ENCODE results near the gene CSRNP3. TPM values are rescaled to one million over a fixed set of nuclear protein-coding genes. Genes with fewer than 3 reads are reported as not detected.

Gene CSRNP3
- total and polyA plus RNA-seq, 12 donors: 0.77 to 9.4 (median 4.7) TPM

- intact Hi-C loops (cut with DNase I): loop anchor here in 2 of 10 donors (10.0 kb wide), 2 partner anchors 92 to 102 kb away; no protein-coding TSS in a partner anchor
- Histone ChIP-seq H3K36me3 (no peaks in the 10 kb centered on the region), H3K27me3 (no peaks in the 10 kb centered on the region), H3K4me1 (peaks cover 0 to 38% (median 16%) of the 10 kb centered on the region in 9 donors), H3K4me3 (no peak overlapping the region), H3K9me3 (no peaks in the 10 kb centered on the region), H3K27ac (no peak overlapping the region)
- 45 to 54% methylated on average over 3 of the region's 3 CpGs for WGBS, 2 donors
- TF ChIP-seq CTCF (IDR thresholded peaks at IDR 0.05): no peak
- DNase-seq: no peak
- ATAC-seq: no peak
These were observed 3.4 kb downstream of the CSRNP3 start for GRCh38 chr2:165472922-165473321.

- Histone ChIP-seq H3K27ac (no peak overlapping the region), H3K27me3 (no peaks in the 10 kb centered on the region), H3K36me3 (no peaks in the 10 kb centered on the region), H3K4me1 (peaks cover 0 to 38% (median 16%) of the 10 kb centered on the region in 9 donors), H3K9me3 (no peaks in the 10 kb centered on the region), H3K4me3 (no peak overlapping the region)
- TF ChIP-seq CTCF (IDR thresholded peaks at IDR 0.05): no peak
- DNase-seq (no peak), ATAC-seq (no peak)
- intact Hi-C loops (cut with DNase I): loop anchor here in 2 of 10 donors (10.0 kb wide), 2 partner anchors 90 to 100 kb away; no protein-coding TSS in a partner anchor
- 77 to 86% methylated on average over 3 of the region's 3 CpGs for whole genome bisulfite sequencing, 2 donors
These were observed 5.2 kb downstream of the CSRNP3 start for GRCh38 chr2:165474619-165475276.

GRCh38 chr2:165475277-165476004 is 5.9 kb downstream of the CSRNP3 start:
- H3K36me3 ChIP-seq: no peaks in the 10 kb centered on the region
- H3K4me1 ChIP-seq: peaks cover 0 to 35% (median 16%) of the 10 kb centered on the region in 9 donors
- DNase-seq: no peak
- WGBS, 2 donors: 84 to 86% methylated on average over 6 of the region's 6 CpGs
- no peaks in the 10 kb centered on the region for H3K9me3 ChIP-seq
- no peaks in the 10 kb centered on the region for H3K27me3 ChIP-seq
- ATAC-seq: peak in 1 of 8 donors; percentile 37
- no peak for TF ChIP-seq CTCF (IDR thresholded peaks at IDR 0.05)
- H3K4me3 ChIP-seq: no peak overlapping the region
- intact Hi-C loops (cut with DNase I): loop anchor here in 2 of 10 donors (10.0 kb wide), 2 partner anchors 89 to 99 kb away; no protein-coding TSS in a partner anchor
- no peak overlapping the region for H3K27ac ChIP-seq

- no peak overlapping the region for H3K4me3 ChIP-seq
- DNase-seq (no peak), ATAC-seq (no peak)
- H3K9me3 ChIP-seq: peaks cover 0 to 10% (median 0%) of the 10 kb centered on the region in 11 donors
- H3K4me1 ChIP-seq: peaks cover 0 to 2% (median 0%) of the 10 kb centered on the region in 9 donors
- intact Hi-C loops (cut with DNase I): loop anchor here in 2 of 10 donors (10.0 kb wide), 2 partner anchors 85 to 95 kb away; no protein-coding TSS in a partner anchor
- no peaks in the 10 kb centered on the region for H3K27me3 ChIP-seq
- TF ChIP-seq CTCF (IDR thresholded peaks at IDR 0.05): no peak
- WGBS, 2 donors: 32 to 55% methylated on average over 4 of the region's 4 CpGs
- H3K27ac ChIP-seq: no peak overlapping the region
- H3K36me3 ChIP-seq: no peaks in the 10 kb centered on the region
These were observed 10.4 kb downstream of the CSRNP3 start for GRCh38 chr2:165479856-165480255.
